Liver (tissue), 9 donors: ENCODE measurements around the gene GLIS1. TPM values are rescaled to one million over a fixed set of nuclear protein-coding genes. Genes with fewer than 3 reads are reported as not detected.

Source experiments
- DNase-seq: peaks from one replicate; pipeline ENCODE4 v3.0.0-alpha.2; 2017; ENCODE audit warnings: low spot score
- H3K27ac ChIP-seq, 2 donors: one replicate each; pipeline ENCODE4 v1.7.0; 2013; ENCODE audit warnings: inconsistent platforms in 2 of 2, low read length in 2 of 2, control low read depth in 1 of 2, low read depth in 1 of 2, mild to moderate bottlenecking in 1 of 2
- H3K27me3 ChIP-seq, 4 donors: one replicate each; pipeline versions ENCODE4 v1.6.1 to v1.7.0; 2013; ENCODE audit warnings: low read length in 3 of 4, inconsistent platforms in 1 of 4, mild to moderate bottlenecking in 1 of 4, moderate library complexity in 1 of 4; ENCODE audit not compliant: control insufficient read depth in 4 of 4, insufficient read depth in 4 of 4
- H3K36me3 ChIP-seq, 4 donors: one replicate each; pipeline versions ENCODE4 v1.6.1 to v1.7.0; 2013; ENCODE audit warnings: low read length in 3 of 4, mild to moderate bottlenecking in 3 of 4, low read depth in 1 of 4, moderate library complexity in 1 of 4; ENCODE audit not compliant: control insufficient read depth in 4 of 4, insufficient read depth in 3 of 4
- H3K4me1 ChIP-seq, 4 donors: one replicate each; pipeline versions ENCODE4 v1.6.1 to v1.7.0; 2013; ENCODE audit warnings: low read length in 3 of 4, mild to moderate bottlenecking in 3 of 4, moderate library complexity in 1 of 4; ENCODE audit not compliant: control insufficient read depth in 4 of 4, insufficient read depth in 4 of 4
- H3K4me3 ChIP-seq, 3 donors: one replicate each; pipeline versions ENCODE4 v1.6.1 to v1.7.0; 2013; ENCODE audit warnings: low read length in 3 of 3, control low read depth in 1 of 3, low read depth in 1 of 3, mild to moderate bottlenecking in 1 of 3
- H3K9ac ChIP-seq, 2 donors: one replicate each; pipeline ENCODE4 v1.7.0; 2013; ENCODE audit warnings: low read length in 2 of 2, mild to moderate bottlenecking in 2 of 2, moderate library complexity in 2 of 2, control low read depth in 1 of 2, low read depth in 1 of 2
- H3K9me3 ChIP-seq, 4 donors: one replicate each; pipeline versions ENCODE4 v1.6.1 to v1.7.0; 2013; ENCODE audit warnings: low read length in 3 of 4; ENCODE audit not compliant: control insufficient read depth in 4 of 4
- ATF3 ChIP-seq: IDR thresholded peaks from 2 replicates; pipeline ENCODE4 v1.6.1; 2016; ENCODE audit warnings: antibody characterized with exemption
- EGR1 ChIP-seq, 2 donors: IDR thresholded peaks; 2 replicates each; pipeline ENCODE4 v1.6.1; 2016 to 2018; ENCODE audit warnings: antibody characterized with exemption in 2 of 2, low read depth in 2 of 2
- FOXA1 ChIP-seq: IDR thresholded peaks from 2 replicates; pipeline ENCODE4 v1.6.1; 2016; ENCODE audit warnings: antibody characterized with exemption
- FOXA2 ChIP-seq: IDR thresholded peaks from 2 replicates; pipeline ENCODE4 v1.6.1; 2016; ENCODE audit warnings: antibody characterized with exemption
- GABPA ChIP-seq, 2 donors: IDR thresholded peaks in 1 of 2; conservative IDR thresholded peaks in 1 of 2; 2 replicates each; pipeline ENCODE4 v1.6.1; 2016; ENCODE audit warnings: antibody characterized with exemption in 2 of 2, mild to moderate bottlenecking in 1 of 2, moderate library complexity in 1 of 2
- HNF4A ChIP-seq, 2 donors: conservative IDR thresholded peaks; 2 replicates each; pipeline ENCODE4 v1.6.1; 2016; ENCODE audit warnings: antibody characterized with exemption in 2 of 2, mild to moderate bottlenecking in 2 of 2
- HNF4G ChIP-seq: IDR thresholded peaks from 2 replicates; pipeline ENCODE4 v1.6.1; 2016; ENCODE audit warnings: antibody characterized with exemption
- MAX ChIP-seq: IDR thresholded peaks from 2 replicates; pipeline ENCODE4 v1.6.1; 2016; ENCODE audit warnings: antibody characterized with exemption
- NR2F2 ChIP-seq: IDR thresholded peaks from 2 replicates; pipeline ENCODE4 v1.6.1; 2016; ENCODE audit warnings: antibody characterized with exemption
- RAD21 ChIP-seq, 2 donors: IDR thresholded peaks; 2 replicates each; pipeline ENCODE4 v1.6.1; 2016; ENCODE audit warnings: antibody characterized with exemption in 2 of 2, mild to moderate bottlenecking in 2 of 2
- REST ChIP-seq: IDR thresholded peaks from 2 replicates; pipeline ENCODE4 v1.6.1; 2016; ENCODE audit warnings: antibody characterized with exemption, mild to moderate bottlenecking
- RXRA ChIP-seq, 2 donors: IDR thresholded peaks; 2 replicates each; pipeline ENCODE4 v1.6.1; 2017 to 2018; ENCODE audit warnings: antibody characterized with exemption in 2 of 2, mild to moderate bottlenecking in 1 of 2
- SP1 ChIP-seq: IDR thresholded peaks from 2 replicates; pipeline ENCODE4 v1.6.1; 2018; ENCODE audit warnings: antibody characterized with exemption, mild to moderate bottlenecking
- TAF1 ChIP-seq: conservative IDR thresholded peaks from 2 replicates; pipeline ENCODE4 v1.6.1; 2016; ENCODE audit warnings: antibody characterized with exemption, mild to moderate bottlenecking
- YY1 ChIP-seq: IDR thresholded peaks from 2 replicates; pipeline ENCODE4 v1.6.1; 2016; ENCODE audit warnings: antibody characterized with exemption, mild to moderate bottlenecking
- ZBTB33 ChIP-seq: IDR thresholded peaks from 2 replicates; pipeline ENCODE4 v1.6.1; 2016; ENCODE audit warnings: antibody characterized with exemption
- whole genome bisulfite sequencing: extraction: QIAGEN DNeasy Blood & Tissue Kit; methylation state at CpG from one replicate; pipeline ENCODE4 v1.1.7; 2013; 5-methylcytosine and 5-hydroxymethylcytosine counted together
- polyA plus RNA-seq, 2 donors: library from polyadenylated mRNA; stranded (reverse) in 1 of 2; unstranded in 1 of 2; fragments of 200-250 nt in 1 of 2; fragments of >200 nt in 1 of 2; fragmentation: Nextera tagmentation in 1 of 2; extraction: Ambion mirVana in 1 of 2; gene quantifications; one replicate each; pipeline versions ENCODE4 v1.2.1 to v1.2.3, GENCODE V29; 2013 to 2015
- total RNA-seq, 2 donors: library from RNA; depleted of rRNA; stranded (reverse); fragments of >200 nt; gene quantifications; one replicate each; pipeline ENCODE4 v1.2.3, GENCODE V29; 2014
- donor health status: healthy.
- donor health status: healthy.
- donor health status: healthy.
- donor health status: healthy.
- donor health status: healthy.

The GLIS1 gene
- total RNA-seq (under 1 TPM in 1 of 2 donors, not detected in 1; under 0.01 TPM), polyA plus RNA-seq (under 1 TPM in 1 of 2 donors, not detected in 1; 0.05 TPM)

GRCh38 chr1:53739109-53739681, at the start of gene GLIS1:
Gene GLIS1 (minus strand): TSS chr1:53739164. CDS start chr1:53738064, 1,100 bp downstream.
- Histone ChIP-seq H3K27me3 (peaks cover 4 to 22% (median 8%) of the 10 kb centered on the region in 4 donors), H3K27ac (no peak within 1 kb of the TSS), H3K9me3 (peaks cover 0 to 10% (median 8%) of the 10 kb centered on the region in 4 donors), H3K4me3 (peak within 1 kb of the TSS in 2 of 3 donors; percentile 53 to 66), H3K36me3 (no peaks in the 10 kb centered on the region), H3K9ac (no peak within 1 kb of the TSS), H3K4me1 (peaks cover 13 to 22% (median 16%) of the 10 kb centered on the region in 4 donors)
- no peak for TF ChIP-seq NR2F2
- TF ChIP-seq SP1, result no peak
- no peak for TF ChIP-seq FOXA2
- TF ChIP-seq MAX, result no peak
- no peak for TF ChIP-seq RAD21 (IDR thresholded peaks at IDR 0.05)
- no peak for TF ChIP-seq ZBTB33
- TF ChIP-seq FOXA1, result no peak
- no peak for TF ChIP-seq RXRA (IDR thresholded peaks at IDR 0.05)
- TF ChIP-seq REST, result no peak
- peak; percentile 76 for DNase-seq
- 1% methylated on average over 73 of the region's 73 CpGs for WGBS

GRCh38 chr1:53787655-53788054, 48.7 kb upstream of the GLIS1 start:
- H3K4me1 ChIP-seq, result no peaks in the 10 kb centered on the region
- no peak overlapping the region for H3K27ac ChIP-seq
- H3K27me3 ChIP-seq, result no peaks in the 10 kb centered on the region
- no peaks in the 10 kb centered on the region for H3K9me3 ChIP-seq
- no peak overlapping the region for H3K9ac ChIP-seq
- 95% methylated on average over 3 of the region's 3 CpGs for WGBS
- peaks cover 4 to 13% (median 10%) of the 10 kb centered on the region in 4 donors for H3K36me3 ChIP-seq
- H3K4me3 ChIP-seq, result no peak overlapping the region
- DNase-seq, result no peak
- TF ChIP-seq FOXA1, result no peak
- no peak for TF ChIP-seq REST
- no peak for TF ChIP-seq MAX
- no peak for TF ChIP-seq YY1
- no peak for TF ChIP-seq RXRA (IDR thresholded peaks at IDR 0.05)
- no peak for TF ChIP-seq NR2F2
- TF ChIP-seq GABPA (IDR thresholded peaks at IDR 0.05 in 1 of 2, conservative IDR thresholded peaks at IDR 0.05 in 1 of 2), result no peak
- no peak for TF ChIP-seq RAD21 (IDR thresholded peaks at IDR 0.05)
- TF ChIP-seq ATF3, result no peak
- TF ChIP-seq HNF4A (conservative IDR thresholded peaks at IDR 0.05), result no peak
- no peak for TF ChIP-seq FOXA2
- no peak for TF ChIP-seq EGR1 (IDR thresholded peaks at IDR 0.05; ENCODE audit: low read depth in 2 of 2)
- no peak for TF ChIP-seq HNF4G
- TF ChIP-seq TAF1, result no peak
- no peak for TF ChIP-seq ZBTB33
